GM23248 (cell line): ENCODE measurements around the gene ATP6V0D1. TPM values are rescaled to one million over a fixed set of nuclear protein-coding genes. Genes with fewer than 3 reads are reported as not detected.
A peak's percentile ranks its signal among the peaks of the same experiment; 100 is the strongest.

Source experiments
- DNase-seq: peaks from one replicate; pipeline ENCODE4 v3.0.0-alpha.2; 2015
- H2AFZ ChIP-seq: fragments of 200-600 bp; sonication (generic); 2 replicates; pipeline ENCODE4 v1.6.1; 2016; ENCODE audit warnings: antibody characterized with exemption
- H3F3A ChIP-seq: fragments of 200-600 bp; sonication (generic); 2 replicates; pipeline ENCODE4 v1.6.1; 2016; ENCODE audit warnings: mild to moderate bottlenecking, antibody characterized with exemption, mixed run types; ENCODE audit not compliant: insufficient read depth
- H3K27ac ChIP-seq: fragments of 200-600 bp; sonication (generic); 2 replicates; pipeline ENCODE4 v1.5.1; 2016; ENCODE audit warnings: mild to moderate bottlenecking
- H3K27me3 ChIP-seq: fragments of 200-600 bp; sonication (generic); replicated peaks from 2 replicates; pipeline ENCODE4 v1.6.1; 2016; ENCODE audit warnings: mild to moderate bottlenecking; ENCODE audit not compliant: insufficient read depth
- H3K36me3 ChIP-seq: fragments of 200-600 bp; sonication (generic); 2 replicates; pipeline ENCODE4 v1.6.1; 2016; ENCODE audit warnings: low read depth, mild to moderate bottlenecking
- H3K4me1 ChIP-seq: fragments of 200-600 bp; sonication (generic); 2 replicates; pipeline ENCODE4 v1.6.1; 2016; ENCODE audit warnings: mild to moderate bottlenecking; ENCODE audit not compliant: insufficient read depth
- H3K4me2 ChIP-seq: fragments of 200-600 bp; sonication (generic); one replicate; pipeline ENCODE4 v1.6.1; 2016; ENCODE audit warnings: mild to moderate bottlenecking; ENCODE audit not compliant: unreplicated experiment
- H3K4me3 ChIP-seq: fragments of 200-600 bp; sonication (generic); 2 replicates; pipeline ENCODE4 v1.5.1; 2016; ENCODE audit warnings: mild to moderate bottlenecking
- H3K79me2 ChIP-seq: fragments of 200-600 bp; sonication (generic); 2 replicates; pipeline ENCODE4 v1.6.1; 2016; ENCODE audit warnings: mild to moderate bottlenecking; ENCODE audit not compliant: insufficient read depth
- H3K9ac ChIP-seq: fragments of 200-600 bp; sonication (generic); 2 replicates; pipeline ENCODE4 v1.6.1; 2016; ENCODE audit warnings: mild to moderate bottlenecking
- H3K9me2 ChIP-seq: fragments of 200-600 bp; sonication (generic); 2 replicates; pipeline ENCODE4 v1.6.1; 2016; ENCODE audit warnings: mixed run types, mild to moderate bottlenecking, moderate library complexity; ENCODE audit not compliant: insufficient read depth
- H3K9me3 ChIP-seq: fragments of 200-600 bp; sonication (generic); one replicate; pipeline ENCODE4 v1.6.1; 2017; ENCODE audit warnings: low read depth
- H4K20me1 ChIP-seq: fragments of 200-600 bp; sonication (generic); 2 replicates; pipeline ENCODE4 v1.6.0; 2016; ENCODE audit not compliant: insufficient read depth
- EZH2 ChIP-seq: fragments of 200-600 bp; sonication (generic); IDR thresholded peaks from 2 replicates; pipeline ENCODE4 v1.6.1; 2018; ENCODE audit warnings: antibody characterized with exemption, mild to moderate bottlenecking; ENCODE audit not compliant: insufficient read depth, poor library complexity, severe bottlenecking
- EZH2phosphoT487 ChIP-seq: fragments of 200-600 bp; sonication (generic); IDR thresholded peaks from 2 replicates; pipeline ENCODE4 v1.6.1; 2018; ENCODE audit warnings: antibody characterized with exemption, moderate library complexity, mild to moderate bottlenecking, low read depth; ENCODE audit not compliant: insufficient read depth
- WGBS, 2 experiments: methylation state at CpG; one replicate each; pipeline ENCODE4 v1.1.6; 2015 to 2017; ENCODE audit warnings: low lambda C conversion rate in 2 of 2, low coverage in 1 of 2; ENCODE audit errors: missing lambda C conversion rate in 2 of 2; 5-methylcytosine and 5-hydroxymethylcytosine counted together
- in situ Hi-C: fragments of 300-500 bp; cut with MboI; formaldehyde crosslinking; loops from 2 replicates; pipeline ENCODE4 v1.15.0; 2020
- polyA plus RNA-seq: library from polyadenylated mRNA; unstranded; fragments of >200 nt; fragmentation: Nextera tagmentation; extraction: Ambion mirVana; gene quantifications from 2 replicates; pipeline ENCODE4 v1.2.1, GENCODE V29; 2016
- total RNA-seq: library from RNA; depleted of rRNA; stranded (reverse); fragments of >200 nt; shearing (Covaris generic); gene quantifications from 2 replicates; pipeline ENCODE4 v1.2.3, GENCODE V29; 2014

Gene ATP6V0D1
- total and polyA plus RNA-seq, 2 experiments from 2014 or later: 135 to 166 TPM

DNA sequence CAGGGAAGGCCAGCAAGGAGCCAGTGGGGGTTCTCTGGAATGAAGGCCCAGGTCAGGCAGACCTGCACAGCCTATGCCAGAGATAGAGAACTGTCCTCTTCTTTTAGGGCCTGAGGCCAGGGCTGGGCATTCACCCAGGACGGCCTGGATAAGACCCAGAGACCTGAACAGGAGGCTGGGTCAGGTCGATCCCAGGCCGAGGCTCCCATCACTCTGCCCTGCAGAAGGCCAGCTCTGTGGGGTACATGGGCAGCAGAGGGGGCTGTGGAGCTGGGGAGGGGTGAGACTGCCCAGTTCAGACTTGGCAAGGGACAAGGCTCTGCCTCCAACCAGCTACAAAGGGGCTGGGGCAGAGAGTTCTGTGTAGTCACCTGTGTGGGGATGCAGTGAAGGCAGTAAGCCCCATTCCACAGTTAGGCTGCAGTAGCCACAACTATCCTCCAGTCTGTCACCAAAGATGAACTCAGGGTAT, 35.5 kb downstream of the ATP6V0D1 start:
- H3K36me3 ChIP-seq: no peaks in the 10 kb centered on the region
- H3K79me2 ChIP-seq: peaks cover 43% of the 10 kb centered on the region
- no peak overlapping the region for H3K9ac ChIP-seq
- H2AFZ ChIP-seq: no peak overlapping the region
- TF ChIP-seq EZH2phosphoT487 (no peak), EZH2 (no peak)
- H3K27me3 ChIP-seq: no peaks in the 10 kb centered on the region
- H3F3A ChIP-seq: no peaks in the 10 kb centered on the region
- H3K9me3 ChIP-seq: no peaks in the 10 kb centered on the region
- DNase-seq: no peak
- no peak overlapping the region for H3K4me3 ChIP-seq
- peaks cover 15% of the 10 kb centered on the region for H3K4me1 ChIP-seq
- no peaks in the 10 kb centered on the region for H4K20me1 ChIP-seq
- WGBS, 2 experiments: 79 to 90% methylated on average over 3 of the region's 3 CpGs
- H3K27ac ChIP-seq: no peak overlapping the region
- no peak overlapping the region for H3K4me2 ChIP-seq
- in situ Hi-C loops: no loop called here
- no peaks in the 10 kb centered on the region for H3K9me2 ChIP-seq

DNA sequence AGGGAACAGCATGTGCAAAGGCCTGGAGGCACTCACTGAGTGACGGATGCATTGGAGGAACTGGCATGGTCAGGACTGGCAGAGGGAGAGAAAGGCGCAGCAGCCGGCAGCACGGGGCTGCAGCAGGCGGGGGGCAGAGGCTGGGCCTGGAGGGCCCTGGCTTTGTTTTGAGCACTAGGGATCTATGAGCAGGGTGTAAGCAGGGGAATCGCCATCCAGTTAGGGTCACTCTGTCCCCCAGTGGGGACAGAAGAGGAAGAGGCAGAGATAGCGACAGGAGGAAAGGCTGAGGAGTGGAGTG, 35.9 kb downstream of the ATP6V0D1 start:
- no peak for DNase-seq
- Histone ChIP-seq H3F3A (no peaks in the 10 kb centered on the region), H3K4me3 (no peak overlapping the region), H3K4me2 (no peak overlapping the region), H3K79me2 (peaks cover 39% of the 10 kb centered on the region), H3K9me2 (no peaks in the 10 kb centered on the region), H3K4me1 (peaks cover 15% of the 10 kb centered on the region), H4K20me1 (no peaks in the 10 kb centered on the region), H3K27ac (no peak overlapping the region), H3K9me3 (no peaks in the 10 kb centered on the region), H3K9ac (no peak overlapping the region), H3K27me3 (no peaks in the 10 kb centered on the region), H3K36me3 (no peaks in the 10 kb centered on the region), H2AFZ (no peak overlapping the region)
- TF ChIP-seq EZH2phosphoT487: no peak
- TF ChIP-seq EZH2: no peak
- in situ Hi-C loops: no loop called here
- 84 to 85% methylated on average over 7 of the region's 7 CpGs for WGBS, 2 experiments

DNA sequence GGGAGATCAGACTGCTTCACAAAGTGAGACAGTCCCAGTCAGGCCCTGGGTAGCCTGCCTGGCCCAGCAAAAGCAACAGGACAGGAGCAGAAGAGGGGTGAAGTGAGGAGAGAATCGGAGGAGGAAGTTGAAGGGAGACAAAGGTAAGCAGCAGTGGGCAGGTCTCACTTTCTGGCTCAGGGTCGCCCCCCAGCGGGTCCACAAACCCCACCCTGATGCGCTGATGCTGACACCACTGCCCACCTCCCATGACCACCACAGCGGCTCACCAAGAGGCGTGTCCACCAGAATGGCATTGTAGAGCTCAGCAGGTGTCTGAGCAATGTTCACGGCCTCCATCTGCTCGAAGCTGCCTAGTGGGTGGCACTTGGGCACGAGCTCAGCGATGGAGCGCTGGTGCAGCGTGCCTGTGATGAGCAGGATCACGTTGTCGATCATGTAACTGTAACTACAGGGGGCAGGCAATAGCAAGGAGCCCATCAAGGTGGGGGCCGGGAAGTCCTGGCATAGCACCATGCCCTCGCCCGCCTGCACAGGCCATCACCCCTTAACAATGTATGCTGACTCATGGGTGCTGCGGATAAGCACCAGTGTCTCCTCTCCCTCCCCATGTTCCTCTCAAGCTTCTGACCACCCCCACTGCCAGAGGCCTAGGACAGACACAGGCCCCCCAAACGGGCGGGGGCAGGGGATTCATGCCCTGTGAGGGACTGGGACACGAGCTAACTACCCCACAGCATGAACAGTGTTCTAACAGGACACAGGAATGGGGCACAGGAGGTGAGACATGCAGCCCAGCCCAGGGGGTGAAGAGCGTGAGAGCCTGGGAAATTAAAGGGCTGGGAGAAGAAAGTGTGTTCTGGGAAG, 36.5 kb downstream of the ATP6V0D1 start:
- H3K79me2 ChIP-seq: peaks cover 33% of the 10 kb centered on the region
- H3K36me3 ChIP-seq: no peaks in the 10 kb centered on the region
- no peaks in the 10 kb centered on the region for H3K27me3 ChIP-seq
- no peak overlapping the region for H2AFZ ChIP-seq
- no peaks in the 10 kb centered on the region for H4K20me1 ChIP-seq
- no peaks in the 10 kb centered on the region for H3K9me2 ChIP-seq
- H3K9ac ChIP-seq: no peak overlapping the region
- H3K4me3 ChIP-seq: no peak overlapping the region
- no peak overlapping the region for H3K27ac ChIP-seq
- no peaks in the 10 kb centered on the region for H3K9me3 ChIP-seq
- DNase-seq: peak; percentile 39
- 74 to 79% methylated on average over 22 of the region's 22 CpGs for WGBS, 2 experiments
- peaks cover 15% of the 10 kb centered on the region for H3K4me1 ChIP-seq
- TF ChIP-seq EZH2phosphoT487 (no peak), EZH2 (no peak)
- no peak overlapping the region for H3K4me2 ChIP-seq
- no peaks in the 10 kb centered on the region for H3F3A ChIP-seq
- in situ Hi-C loops: no loop called here

DNA sequence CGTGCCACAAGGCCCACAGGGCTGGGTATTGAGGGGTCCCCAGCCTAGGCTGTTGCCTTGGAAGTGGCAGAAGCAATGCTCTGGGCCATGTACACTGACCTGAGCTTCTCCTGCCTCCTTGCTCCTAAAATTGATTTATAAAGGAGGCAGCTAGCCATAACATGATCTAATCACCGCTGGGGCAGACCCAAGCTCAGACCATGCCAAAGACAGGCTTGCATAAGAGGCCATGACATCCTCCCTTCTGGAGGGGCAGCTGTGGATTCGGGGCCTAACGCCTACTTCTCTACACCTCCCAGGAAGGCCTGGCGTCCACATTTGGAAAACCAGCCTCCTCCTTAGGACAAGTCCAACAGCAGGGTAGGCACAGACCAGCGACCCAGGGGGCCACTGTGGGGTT, 37.7 kb downstream of the ATP6V0D1 start:
- peak; percentile 76 for DNase-seq
- Histone ChIP-seq H3K27ac (0 out of 2 replicates have a peak overlapping the region, but pooled peaks have one; percentile 7), H3K27me3 (no peaks in the 10 kb centered on the region), H3K9ac (no peak overlapping the region; the same call in 1 of the 2 replicates), H3K4me1 (peaks cover 15% of the 10 kb centered on the region), H3K9me3 (no peaks in the 10 kb centered on the region), H3K4me3 (no peak overlapping the region), H3K4me2 (no peak overlapping the region), H4K20me1 (no peaks in the 10 kb centered on the region), H3K9me2 (no peaks in the 10 kb centered on the region), H3K79me2 (peaks cover 22% of the 10 kb centered on the region), H3F3A (no peaks in the 10 kb centered on the region), H2AFZ (no peak overlapping the region), H3K36me3 (peaks cover 6% of the 10 kb centered on the region; the same call in 1 of the 2 replicates)
- in situ Hi-C loops: no loop called here
- TF ChIP-seq EZH2phosphoT487 (no peak), EZH2 (no peak)
- WGBS, 2 experiments: 25 to 26% methylated on average over 6 of the region's 6 CpGs
